SU-DHL-6 (cell line): ENCODE measurements around the gene GFOD2.

Experiments
- CTCF ChIP-seq: fragments of 200-600 bp; sonication (generic); IDR thresholded peaks from one replicate; pipeline ENCODE4 v1.5.1; 2017; ENCODE audit warnings: antibody characterized with exemption, mild to moderate bottlenecking, low read length, moderate library complexity; ENCODE audit not compliant: insufficient read depth, poor library complexity, severe bottlenecking
- EZH2phosphoT487 ChIP-seq: fragments of 200-600 bp; sonication (generic), shearing (Covaris generic); conservative IDR thresholded peaks from 2 replicates; pipeline ENCODE4 v1.6.1; 2018; ENCODE audit warnings: mild to moderate bottlenecking, antibody characterized with exemption, low read length, moderate library complexity, mixed read lengths

GRCh38 chr16:67723151-67723910 is 4.2 kb upstream of the GFOD2 start:
- TF ChIP-seq EZH2phosphoT487 (no peak), CTCF (no peak)
